IPS-20b (cell line): ENCODE measurements around the gene HSPA1L.
A peak's percentile ranks its signal among the peaks of the same experiment; 100 is the strongest.
"Not testable (repeated sequence)": the region's sequence is repeated elsewhere in the genome, so short reads cannot be mapped to it uniquely, and the experiment has no call there.

Source experiments
- H3K27ac ChIP-seq: one replicate; pipeline ENCODE4 v1.5.1; 2013; ENCODE audit warnings: low read length
- H3K27me3 ChIP-seq: 2 replicates; pipeline ENCODE4 v1.6.1; 2013; ENCODE audit warnings: mild to moderate bottlenecking, low read length, inconsistent platforms; ENCODE audit not compliant: insufficient read depth
- H3K36me3 ChIP-seq: 2 replicates; pipeline ENCODE4 v1.6.1; 2013; ENCODE audit warnings: low read depth, mild to moderate bottlenecking, inconsistent platforms, low read length, moderate library complexity; ENCODE audit not compliant: insufficient read depth
- H3K4me1 ChIP-seq: 2 replicates; pipeline ENCODE4 v1.6.1; 2013; ENCODE audit warnings: mild to moderate bottlenecking, control low read depth, inconsistent platforms, low read length, moderate library complexity; ENCODE audit not compliant: insufficient read depth
- H3K4me3 ChIP-seq: 2 replicates; pipeline ENCODE4 v1.5.1; 2013; ENCODE audit warnings: mild to moderate bottlenecking, low read length, inconsistent platforms
- H3K9ac ChIP-seq: 2 replicates; pipeline ENCODE4 v1.6.1; 2013; ENCODE audit warnings: low read depth, mild to moderate bottlenecking, inconsistent platforms, low read length, moderate library complexity
- H3K9me3 ChIP-seq: 2 replicates; pipeline ENCODE4 v1.6.1; 2013; ENCODE audit warnings: mild to moderate bottlenecking, low read depth, low read length, inconsistent platforms; ENCODE audit not compliant: insufficient read depth

Gene HSPA1L

DNA sequence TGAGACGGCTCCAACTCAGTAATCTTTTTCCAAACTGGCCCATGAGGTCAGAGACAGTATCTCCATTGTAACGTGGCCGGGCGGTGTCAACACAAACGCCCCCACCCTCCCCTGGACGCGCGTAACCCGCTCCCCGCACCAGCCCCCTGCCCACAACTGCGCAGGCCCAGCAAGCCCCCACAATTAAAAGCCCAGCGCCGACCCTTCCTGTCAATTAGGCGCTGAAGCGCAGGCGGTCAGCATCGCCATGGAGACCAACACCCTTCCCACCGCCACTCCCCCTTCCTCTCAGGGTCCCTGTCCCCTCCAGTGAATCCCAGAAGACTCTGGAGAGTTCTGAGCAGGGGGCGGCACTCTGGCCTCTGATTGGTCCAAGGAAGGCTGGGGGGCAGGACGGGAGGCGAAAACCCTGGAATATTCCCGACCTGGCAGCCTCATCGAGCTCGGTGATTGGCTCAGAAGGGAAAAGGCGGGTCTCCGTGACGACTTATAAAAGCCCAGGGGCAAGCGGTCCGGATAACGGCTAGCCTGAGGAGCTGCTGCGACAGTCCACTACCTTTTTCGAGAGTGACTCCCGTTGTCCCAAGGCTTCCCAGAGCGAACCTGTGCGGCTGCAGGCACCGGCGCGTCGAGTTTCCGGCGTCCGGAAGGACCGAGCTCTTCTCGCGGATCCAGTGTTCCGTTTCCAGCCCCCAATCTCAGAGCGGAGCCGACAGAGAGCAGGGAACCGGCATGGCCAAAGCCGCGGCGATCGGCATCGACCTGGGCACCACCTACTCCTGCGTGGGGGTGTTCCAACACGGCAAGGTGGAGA, at the start of gene HSPA1L, which contains the start of gene HSPA1A:
HSPA1L (minus strand) TSS at position 259 of the 814 bp plus-strand sequence. CDS start 3,311 bp downstream, outside the sequence.
HSPA1A (plus strand) TSS at position 519 of the 814 bp plus-strand sequence; CDS start at position 733, 214 bp downstream.
- Histone ChIP-seq H3K9ac (peak within 1 kb of the TSS; percentile 93; the same call in 1 of the 2 replicates), H3K4me1 (peaks cover 7% of the 10 kb centered on the region; the same call in 1 of the 2 replicates), H3K27ac (peak within 1 kb of the TSS; percentile 96)

DNA sequence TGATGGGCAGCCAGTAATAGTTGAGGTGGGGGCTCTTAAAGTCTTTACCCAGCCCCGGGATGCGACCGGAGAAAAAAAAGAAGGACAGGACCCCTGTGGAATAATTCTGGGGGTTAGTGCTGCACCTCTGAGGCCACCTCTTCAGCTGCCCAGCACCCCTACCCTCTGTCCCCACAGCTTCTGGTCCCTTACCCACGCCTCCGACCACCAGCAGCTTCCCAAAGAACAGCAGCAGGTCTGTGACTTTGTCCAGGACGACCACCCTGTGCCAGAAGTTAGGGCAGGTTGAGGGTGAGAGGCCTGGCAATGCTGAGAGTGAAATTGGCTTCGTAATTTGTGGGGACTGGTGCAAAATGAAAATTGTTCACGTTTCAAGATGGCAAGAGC, 49.7 kb upstream of the HSPA1L start:
- no peak overlapping the region for H3K9ac ChIP-seq

More for the DNA sequence above, at the start of gene HSPA1L, which contains the start of gene HSPA1A:
- no peaks in the 10 kb centered on the region for H3K36me3 ChIP-seq
- peak within 1 kb of the TSS; percentile 88 for H3K4me3 ChIP-seq
- H3K27me3 ChIP-seq, result no peaks in the 10 kb centered on the region
- no peaks in the 10 kb centered on the region for H3K9me3 ChIP-seq

DNA sequence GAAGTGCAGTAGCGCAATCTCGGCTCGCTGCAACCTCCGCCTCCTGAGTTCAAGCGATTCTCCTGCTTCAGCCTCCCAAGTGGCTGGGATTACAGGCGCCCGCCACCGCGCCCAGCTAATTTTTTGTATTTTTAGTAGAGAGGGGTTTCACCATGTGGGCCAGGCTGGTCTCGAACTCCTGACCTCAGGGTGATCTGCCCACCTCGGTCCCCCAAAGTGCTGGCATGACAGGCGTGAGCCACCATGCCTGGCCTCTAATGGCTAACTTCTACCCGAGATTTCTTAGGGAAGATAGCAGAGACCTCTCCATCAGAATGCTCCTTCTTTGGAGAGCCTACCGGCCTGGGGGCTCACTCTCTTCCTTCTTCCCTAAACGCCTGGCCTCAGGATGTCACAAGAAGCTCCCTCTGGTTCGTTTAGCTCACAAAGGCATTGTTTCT, 49.1 kb upstream of the HSPA1L start:
- H3K27me3 ChIP-seq, H3K4me1 ChIP-seq, H3K9me3 ChIP-seq, H3K27ac ChIP-seq: not testable (repeated sequence)
- peak overlapping the region; percentile 77; the same call in 1 of the 2 replicates for H3K9ac ChIP-seq
- H3K36me3 ChIP-seq, result peaks cover 15% of the 10 kb centered on the region
- H3K4me3 ChIP-seq, result peak overlapping the region; percentile 89

More for the DNA sequence above, 49.7 kb upstream of the HSPA1L start:
- Histone ChIP-seq H3K36me3 (peaks cover 9% of the 10 kb centered on the region), H3K4me3 (no peak overlapping the region; the same call in 1 of the 2 replicates), H3K27me3 (0 out of 2 replicates have a peak, but pooled peaks cover 6% of the 10 kb centered on the region), H3K4me1 (peaks cover 6% of the 10 kb centered on the region; the same call in 1 of the 2 replicates), H3K27ac (no peak overlapping the region), H3K9me3 (no peaks in the 10 kb centered on the region)

DNA sequence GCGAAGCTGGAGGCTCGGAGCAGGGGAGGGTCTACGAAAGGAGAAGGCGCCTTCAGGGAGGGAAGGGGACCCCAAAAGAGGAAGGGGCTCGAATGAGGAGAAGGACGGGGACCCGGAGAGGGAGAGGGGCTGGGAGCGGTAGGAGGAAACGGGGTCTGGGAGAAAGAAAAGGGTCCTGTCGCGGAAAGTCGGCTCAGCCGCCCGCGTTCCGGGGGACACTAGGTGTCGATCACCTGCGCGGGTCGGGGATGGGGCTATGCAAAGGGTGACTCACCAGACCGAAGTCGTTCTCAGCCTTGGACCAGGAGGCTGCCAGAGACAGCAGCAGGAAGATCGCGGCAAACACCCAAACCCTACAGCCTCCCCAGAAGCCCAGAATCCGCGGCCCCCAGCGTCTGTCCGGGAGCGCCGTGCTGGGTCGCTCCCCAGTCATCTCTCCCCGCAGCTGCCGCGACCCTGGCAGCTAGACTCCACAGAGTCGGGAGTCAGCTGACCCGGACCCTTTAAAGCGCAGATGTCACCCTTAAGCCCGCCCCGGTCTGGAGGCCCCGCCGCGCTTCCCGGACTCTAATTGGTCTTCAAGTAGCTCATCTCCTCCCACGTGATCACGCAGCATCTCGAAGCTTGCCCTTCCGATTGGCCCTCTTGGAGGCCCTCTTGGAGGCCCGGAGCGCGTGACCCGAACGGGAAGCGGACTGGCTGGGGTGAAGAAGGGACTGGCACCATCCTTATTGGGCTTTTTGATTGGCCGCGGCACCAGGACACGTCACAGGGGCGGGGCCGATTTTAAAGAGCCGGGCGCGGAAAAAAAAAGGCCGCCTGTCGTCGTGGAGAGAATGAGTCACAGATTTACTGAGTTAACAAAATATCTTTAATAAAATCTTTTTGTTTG, 47.5 kb upstream of the HSPA1L start, which contains the start of gene NEU1:
NEU1 (minus strand) TSS at position 478 of the 892 bp plus-strand sequence; CDS start at position 433, 45 bp downstream.
- Histone ChIP-seq H3K36me3 (peaks cover 23% of the 10 kb centered on the region), H3K4me1 (peaks cover 6% of the 10 kb centered on the region; the same call in 1 of the 2 replicates), H3K9ac (peak within 1 kb of the TSS; percentile 81; the same call in 1 of the 2 replicates), H3K27me3 (0 out of 2 replicates have a peak, but pooled peaks cover 6% of the 10 kb centered on the region), H3K4me3 (peak within 1 kb of the TSS; percentile 89), H3K9me3 (no peaks in the 10 kb centered on the region), H3K27ac (peak within 1 kb of the TSS; percentile 34)

DNA sequence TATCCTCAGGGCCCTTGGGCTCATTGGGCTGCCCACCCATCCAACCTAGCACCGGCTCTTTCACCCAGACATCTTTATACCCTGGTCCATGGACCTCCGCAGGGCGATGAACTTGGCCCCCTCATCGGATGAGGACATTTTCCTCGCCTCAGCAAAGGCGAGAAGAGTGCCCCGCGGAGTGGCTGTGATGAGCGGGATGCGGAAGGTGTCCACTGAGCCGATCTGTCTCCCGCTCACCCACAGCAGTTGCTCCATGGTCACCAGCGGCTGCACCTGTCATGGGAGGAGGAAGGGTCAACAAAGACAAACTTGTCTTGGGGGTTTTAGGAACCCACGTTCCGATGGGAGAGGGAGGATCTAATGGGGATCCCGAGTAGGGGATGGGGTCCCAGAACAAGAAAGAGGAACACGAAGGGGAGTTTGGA, 46.8 kb upstream of the HSPA1L start:
- Histone ChIP-seq H3K4me3 (peak overlapping the region; percentile 86), H3K36me3 (peaks cover 25% of the 10 kb centered on the region), H3K9me3 (no peaks in the 10 kb centered on the region), H3K9ac (peak overlapping the region; percentile 81; the same call in 1 of the 2 replicates), H3K4me1 (peaks cover 6% of the 10 kb centered on the region; the same call in 1 of the 2 replicates), H3K27me3 (0 out of 2 replicates have a peak, but pooled peaks cover 6% of the 10 kb centered on the region), H3K27ac (no peak overlapping the region)

DNA sequence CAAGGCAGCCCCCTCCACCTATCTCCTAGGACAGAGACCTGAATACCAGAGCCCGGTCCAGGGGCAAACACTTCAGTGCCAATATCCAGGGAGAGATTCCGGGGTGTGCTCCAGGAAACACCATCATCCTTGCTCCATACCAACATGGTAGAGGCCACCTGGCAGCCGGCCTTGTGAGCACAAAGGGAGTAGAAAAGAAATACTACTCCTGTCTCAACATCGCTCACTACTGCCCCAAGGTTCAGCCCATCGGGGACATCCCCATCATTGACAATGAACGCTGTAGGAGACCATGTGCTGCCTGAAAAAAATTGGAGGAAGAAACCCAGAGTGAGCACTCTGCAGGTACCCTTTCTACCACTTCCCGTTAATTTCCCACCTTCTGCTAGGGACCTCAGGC, 46.1 kb upstream of the HSPA1L start:
- Histone ChIP-seq H3K4me3 (peak overlapping the region; percentile 86; the same call in 1 of the 2 replicates), H3K27ac (no peak overlapping the region), H3K9me3 (no peaks in the 10 kb centered on the region), H3K9ac (no peak overlapping the region), H3K27me3 (0 out of 2 replicates have a peak, but pooled peaks cover 6% of the 10 kb centered on the region), H3K4me1 (peaks cover 6% of the 10 kb centered on the region; the same call in 1 of the 2 replicates), H3K36me3 (peaks cover 25% of the 10 kb centered on the region)

DNA sequence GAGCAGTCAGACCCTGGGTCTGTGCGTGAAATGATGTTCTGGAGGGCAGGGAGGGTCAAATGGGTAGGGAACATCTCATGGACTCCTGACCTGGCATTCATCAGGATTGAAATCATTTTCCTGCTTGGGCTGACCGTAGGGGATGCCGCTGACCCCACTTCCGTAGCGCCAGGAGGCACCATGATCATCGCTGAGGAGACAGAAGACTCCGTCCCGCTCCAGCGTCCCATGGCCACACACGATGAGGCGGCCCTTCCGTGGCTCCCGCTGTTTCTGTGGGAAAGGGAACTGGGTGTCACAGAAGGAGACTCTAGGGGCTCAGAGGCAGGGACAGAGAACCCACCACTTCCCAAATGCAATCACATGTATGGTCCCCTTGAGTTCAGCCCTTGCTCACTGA, 45.3 kb upstream of the HSPA1L start:
- peaks cover 25% of the 10 kb centered on the region for H3K36me3 ChIP-seq

DNA sequence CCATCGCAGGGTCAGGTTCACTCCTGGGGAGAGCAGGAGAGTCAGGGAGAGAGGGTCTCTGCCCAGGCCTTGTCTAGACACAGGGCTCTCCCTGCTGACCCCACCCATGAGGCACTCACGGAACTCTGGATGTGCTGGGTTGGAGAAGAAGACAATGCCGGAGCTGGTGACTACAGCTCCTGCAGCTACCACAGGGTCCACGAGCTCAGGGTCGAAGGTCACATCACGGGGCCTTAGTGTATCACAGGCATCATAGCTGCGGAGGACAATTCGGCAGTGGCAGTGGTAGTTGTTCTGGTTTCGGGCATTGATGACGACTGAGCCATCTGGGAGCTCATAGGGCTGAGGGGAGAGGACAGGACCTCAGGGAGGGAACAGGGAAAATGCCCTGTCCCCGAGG, 44.8 kb upstream of the HSPA1L start:
- no peak overlapping the region for H3K4me3 ChIP-seq
- H3K9ac ChIP-seq, result no peak overlapping the region
- H3K36me3 ChIP-seq, result peaks cover 25% of the 10 kb centered on the region

More for the DNA sequence above, 45.3 kb upstream of the HSPA1L start:
- H3K27ac ChIP-seq, result no peak overlapping the region
- peaks cover 6% of the 10 kb centered on the region; the same call in 1 of the 2 replicates for H3K4me1 ChIP-seq
- no peak overlapping the region for H3K9ac ChIP-seq
- 0 out of 2 replicates have a peak, but pooled peaks cover under 1% of the 10 kb centered on the region for H3K9me3 ChIP-seq
- no peak overlapping the region for H3K4me3 ChIP-seq
- 0 out of 2 replicates have a peak, but pooled peaks cover 6% of the 10 kb centered on the region for H3K27me3 ChIP-seq

DNA sequence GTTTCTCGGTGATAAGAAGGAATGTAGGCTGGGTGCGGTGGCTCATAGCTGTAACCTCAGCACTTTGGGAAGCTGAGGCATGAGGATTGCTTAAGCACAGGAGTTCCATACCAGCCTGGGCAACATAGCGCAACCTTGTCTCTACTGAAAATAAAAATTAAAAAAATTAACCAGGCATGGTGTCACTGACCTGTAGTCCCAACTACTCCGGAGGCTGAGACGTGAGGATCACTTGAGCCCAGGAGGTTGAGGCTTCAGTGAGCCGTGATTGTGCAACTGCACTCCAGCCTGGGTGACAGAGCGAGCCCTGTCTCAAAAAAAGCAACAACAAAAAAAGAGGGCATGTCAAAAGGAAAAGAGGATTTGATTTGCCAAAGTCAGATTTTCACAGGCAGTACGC, 43.6 kb upstream of the HSPA1L start:
- H3K9me3 ChIP-seq, result 0 out of 2 replicates have a peak, but pooled peaks cover 3% of the 10 kb centered on the region
- H3K36me3 ChIP-seq, result peaks cover 25% of the 10 kb centered on the region
- H3K27me3 ChIP-seq, result 0 out of 2 replicates have a peak, but pooled peaks cover 6% of the 10 kb centered on the region
- H3K27ac ChIP-seq, result no peak overlapping the region
- no peak overlapping the region for H3K4me3 ChIP-seq
- no peak overlapping the region for H3K9ac ChIP-seq
- peaks cover 4% of the 10 kb centered on the region; the same call in 1 of the 2 replicates for H3K4me1 ChIP-seq

More for the DNA sequence above, 44.8 kb upstream of the HSPA1L start:
- 0 out of 2 replicates have a peak, but pooled peaks cover 3% of the 10 kb centered on the region for H3K9me3 ChIP-seq
- 0 out of 2 replicates have a peak, but pooled peaks cover 6% of the 10 kb centered on the region for H3K27me3 ChIP-seq
- H3K4me1 ChIP-seq, result peaks cover 6% of the 10 kb centered on the region; the same call in 1 of the 2 replicates
- H3K27ac ChIP-seq, result no peak overlapping the region

DNA sequence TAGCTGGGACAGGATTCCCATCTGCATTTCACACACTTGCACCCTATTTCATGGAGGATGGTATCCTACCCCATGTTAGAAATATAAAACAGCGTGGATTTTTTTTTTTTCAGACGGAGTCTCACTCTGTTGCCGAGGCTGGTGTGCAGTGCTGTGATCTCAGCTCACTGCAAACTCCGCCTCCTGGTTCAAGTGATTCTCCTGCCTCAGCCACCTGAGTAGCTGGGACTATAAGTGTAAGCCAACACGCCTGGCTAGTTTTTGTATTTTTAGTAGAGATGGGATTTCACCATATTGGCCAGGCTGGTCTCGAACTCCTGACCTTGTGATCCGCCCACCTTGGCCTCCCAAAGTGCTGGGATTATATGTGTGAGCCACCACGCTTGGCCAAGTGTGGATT, 42.7 kb upstream of the HSPA1L start:
- H3K27me3 ChIP-seq, H3K4me3 ChIP-seq, H3K9ac ChIP-seq, H3K4me1 ChIP-seq, H3K9me3 ChIP-seq, H3K27ac ChIP-seq: not testable (repeated sequence)
- H3K36me3 ChIP-seq, result peaks cover 25% of the 10 kb centered on the region
